ENCODE data around the gene RBM38. TPM values are rescaled to one million over a fixed set of nuclear protein-coding genes. Genes with fewer than 3 reads are reported as not detected.

The RBM38 gene
- total and polyA plus RNA-seq, 2 of the 4 experiments (the other 2 are of a cell fraction) = 5.2 to 11.9 TPM

DNA sequence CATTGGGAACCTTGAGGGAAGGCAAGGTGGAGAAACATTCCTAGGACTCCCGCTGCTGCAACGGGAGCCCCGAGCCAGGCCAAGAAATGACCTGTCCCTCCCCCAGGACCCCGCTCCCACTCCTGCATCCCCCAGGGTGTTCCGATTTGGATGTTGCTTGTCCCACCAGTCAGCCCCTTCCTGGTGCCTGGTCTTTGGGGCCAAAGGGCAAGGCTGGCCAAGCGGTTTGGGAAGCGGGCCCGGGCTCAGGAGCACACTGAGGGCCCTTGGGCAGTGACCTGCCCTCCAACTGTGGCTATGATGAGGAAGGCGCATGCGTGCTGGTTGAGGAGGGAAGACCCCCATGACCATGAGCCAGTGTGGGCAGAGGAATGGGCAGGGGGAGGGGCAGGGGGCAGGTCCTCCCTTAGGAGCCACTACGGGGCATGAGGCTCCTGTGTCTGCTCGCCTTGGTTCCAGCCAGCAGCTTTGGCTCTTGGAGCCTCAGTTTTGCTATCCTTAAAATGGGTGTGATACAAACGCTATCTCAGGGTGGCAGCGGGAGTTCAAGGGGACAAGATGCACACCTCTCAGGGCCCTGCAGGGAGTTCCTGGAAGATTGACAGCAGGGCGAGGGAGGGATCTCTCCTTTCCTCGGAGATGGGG lies 50.4 kb downstream of the RBM38 start (continued):
- no peak for TF ChIP-seq BHLHE40 (IDR thresholded peaks at IDR 0.05; ENCODE audit: low read depth, low read length)

DNA sequence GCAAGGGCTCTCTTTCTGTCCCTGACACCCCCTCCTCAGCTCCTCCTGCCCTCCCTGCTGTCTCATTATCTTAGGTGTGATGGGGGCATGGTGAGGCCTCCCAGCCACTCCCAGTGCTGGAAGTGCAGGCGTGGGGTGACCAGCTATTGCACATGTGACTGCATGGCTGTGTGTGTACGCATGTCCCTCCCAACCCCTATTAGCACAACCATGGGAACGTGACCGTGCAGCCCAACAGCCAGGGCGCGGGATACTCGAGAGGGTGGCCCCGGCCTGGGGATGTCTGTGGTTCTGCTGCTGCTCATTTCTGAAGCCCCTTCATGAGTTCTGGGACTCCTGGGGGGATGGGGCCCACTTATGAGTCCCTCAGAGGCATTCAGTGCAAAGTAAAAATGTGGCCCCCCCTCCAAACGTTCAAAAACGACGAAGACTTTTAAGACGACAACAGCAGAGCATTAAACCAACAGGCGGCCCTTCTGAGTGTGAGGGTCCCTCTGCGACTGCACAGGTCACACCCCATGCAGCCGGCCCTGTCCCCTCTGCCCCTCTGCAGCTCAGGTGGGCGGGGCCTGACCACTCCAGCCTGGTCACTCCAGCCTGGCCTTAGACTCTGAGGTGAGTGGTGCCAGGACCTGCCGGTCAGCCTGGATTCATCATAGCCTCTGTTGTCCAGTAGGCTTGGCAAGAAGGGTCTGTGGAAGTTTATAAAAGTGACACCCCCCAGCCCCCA lies 51.1 kb downstream of the RBM38 start:
- H2BK5ac ChIP-seq (ENCODE audit: low read depth, low read length, poor library complexity, severe bottlenecking) = no peak overlapping the region
- H4K5ac ChIP-seq (ENCODE audit: low read depth, low read length) = no peak overlapping the region
- in situ Hi-C loops (cut with MboI; ENCODE audit: low sequenced_read_pairs) (no loop called here), dilution Hi-C loops (cut with HindIII; ENCODE audit: low sequenced_read_pairs, unreplicated experiment) (no loop called here), intact Hi-C loops (cut with micrococcal nuclease) (no loop called here)
- ChIA-PET POLR2A (ENCODE audit: unreplicated experiment) (no interaction called here), CTCF (no interaction called here)
- no peak overlapping the region for H2BK15ac ChIP-seq (ENCODE audit: low read depth, low read length)
- ATAC-seq (ENCODE audit: low read depth) (no peak), DNase-seq (no peak)
- H2AFZ ChIP-seq (replicated peaks; ENCODE audit: low read length, poor library complexity) = peak overlapping the region; percentile 18
- BruUV-seq (replicated peaks) = no TSS peak
- no peak overlapping the region for H2BK120ac ChIP-seq (ENCODE audit: low read depth, low read length)
- no peak overlapping the region for H3K27ac ChIP-seq (ENCODE audit: insufficient read depth, low read length)
- H3K9me1 ChIP-seq (ENCODE audit: insufficient read depth, low read length) = 0 out of 2 replicates have a peak, but pooled peaks cover 3% of the 10 kb centered on the region
- no peak overlapping the region for H3K9ac ChIP-seq (ENCODE audit: low read depth, low read length)
- no peak overlapping the region for H4K8ac ChIP-seq (ENCODE audit: low read depth in 2 of 2, low read length in 2 of 2)
- no peak overlapping the region for H2AK5ac ChIP-seq (ENCODE audit: low read depth, low read length)
- H2AK9ac ChIP-seq (replicated peaks; ENCODE audit: low read depth, low read length, poor library complexity) = peak overlapping the region; percentile 28
- no peak overlapping the region for H4K91ac ChIP-seq (ENCODE audit: insufficient read depth, low read depth, low read length)
- H3K4me1 ChIP-seq (ENCODE audit: control insufficient read depth, insufficient read depth, low read length) = peaks cover 4% of the 10 kb centered on the region; the same call in 1 of the 2 replicates
- H3K36me3 ChIP-seq (ENCODE audit: control insufficient read depth, insufficient read depth, low read length) = no peaks in the 10 kb centered on the region
- no peak overlapping the region for H3K18ac ChIP-seq (ENCODE audit: low read depth, low read length)
- no peak overlapping the region for H3K4me2 ChIP-seq (ENCODE audit: low read depth, low read length)
- WGBS, 2 experiments (ENCODE audit: extremely low coverage in 2 of 2, insufficient read length in 1 of 2) = 59% methylated on average over 4 of the region's 17 CpGs; no CpG with 5 or more reads in 1 of the 2 experiments
- H3K27me3 ChIP-seq (ENCODE audit: control insufficient read depth, insufficient read depth, low read length) = peaks cover 3% of the 10 kb centered on the region
- H3K56ac ChIP-seq (ENCODE audit: extremely low read depth, insufficient read depth, low read length) = no peak overlapping the region
- H3K23ac ChIP-seq (ENCODE audit: low read depth, low read length) = no peak overlapping the region
- no peaks in the 10 kb centered on the region for H3K79me1 ChIP-seq (ENCODE audit: low read depth in 1 of 2, low read length in 2 of 2)
- H3K14ac ChIP-seq (replicated peaks; ENCODE audit: low read depth, low read length) = no peak overlapping the region
- peaks cover 9% of the 10 kb centered on the region for H3K9me3 ChIP-seq (ENCODE audit: control insufficient read depth, insufficient read depth, low read length)
- no peak overlapping the region for H3K4me3 ChIP-seq (ENCODE audit: insufficient read depth, low read depth, low read length)
- H3K4ac ChIP-seq (ENCODE audit: low read depth, low read length) = no peak overlapping the region
- H4K20me1 ChIP-seq (ENCODE audit: insufficient read depth, low read length) = no peaks in the 10 kb centered on the region
- H2BK20ac ChIP-seq (ENCODE audit: low read depth, low read length) = no peak overlapping the region
- no peak for TF ChIP-seq FOS (IDR thresholded peaks at IDR 0.05; ENCODE audit: low read depth, low read length)
- no peak for TF ChIP-seq MXI1 (IDR thresholded peaks at IDR 0.05; ENCODE audit: borderline replicate concordance, low read depth, low read length)
- TF ChIP-seq POLR2A (IDR thresholded peaks at IDR 0.05; ENCODE audit: low read depth, low read length) = no peak
- TF ChIP-seq CTCF (conservative IDR thresholded peaks at IDR 0.05; ENCODE audit: low read depth, low read length) = no peak
- TF ChIP-seq SMC3 (IDR thresholded peaks at IDR 0.05; ENCODE audit: low read depth, low read length) = no peak
- TF ChIP-seq BHLHE40 (IDR thresholded peaks at IDR 0.05; ENCODE audit: low read depth, low read length) = no peak
- TF ChIP-seq CEBPB (IDR thresholded peaks at IDR 0.05; ENCODE audit: low read depth, low read length) = no peak
- TF ChIP-seq RAD21 (IDR thresholded peaks at IDR 0.05; ENCODE audit: low read length) = no peak
- TF ChIP-seq, protein P1, sequence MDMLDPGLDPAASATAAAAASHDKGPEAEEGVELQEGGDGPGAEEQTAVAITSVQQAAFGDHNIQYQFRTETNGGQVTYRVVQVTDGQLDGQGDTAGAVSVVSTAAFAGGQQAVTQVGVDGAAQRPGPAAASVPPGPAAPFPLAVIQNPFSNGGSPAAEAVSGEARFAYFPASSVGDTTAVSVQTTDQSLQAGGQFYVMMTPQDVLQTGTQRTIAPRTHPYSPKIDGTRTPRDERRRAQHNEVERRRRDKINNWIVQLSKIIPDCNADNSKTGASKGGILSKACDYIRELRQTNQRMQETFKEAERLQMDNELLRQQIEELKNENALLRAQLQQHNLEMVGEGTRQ (IDR thresholded peaks at IDR 0.05; ENCODE audit: low read depth, low read length) = no peak
- no peak for TF ChIP-seq NFE2L2 (IDR thresholded peaks at IDR 0.05; ENCODE audit: low read depth, low read length)
- TF ChIP-seq MAFK (IDR thresholded peaks at IDR 0.05; ENCODE audit: low read depth, low read length) = no peak
- no peak for TF ChIP-seq RFX5 (IDR thresholded peaks at IDR 0.05; ENCODE audit: low read depth, low read length)
- no peak for TF ChIP-seq CHD1 (IDR thresholded peaks at IDR 0.05; ENCODE audit: low read depth, low read length)
- TF ChIP-seq RCOR1 (IDR thresholded peaks at IDR 0.05; ENCODE audit: insufficient replicate concordance, low read length) = no peak

Data from IMR-90 (cell line).